Endothelial cell of umbilical vein (primary cell): Measurements from ENCODE around the gene NEBL.

Experiments used
- POLR2A ChIP-seq: IDR thresholded peaks from 2 replicates; pipeline ENCODE4 v1.6.1; 2012; ENCODE audit warnings: low read depth, mild to moderate bottlenecking, control low read depth, low read length
- POLR2AphosphoS5 ChIP-seq: IDR thresholded peaks from 2 replicates; pipeline ENCODE4 v1.6.1; 2012; ENCODE audit warnings: low read depth, mild to moderate bottlenecking, control low read depth, low read length, moderate library complexity; ENCODE audit not compliant: insufficient read depth
- TF ChIP-seq, protein P1 (sequence below), 2 donors: IDR thresholded peaks; 1 replicate in 1 of 2; 2 replicates in 1 of 2; pipeline ENCODE4 v1.5.1; 2011; ENCODE audit warnings: low read length in 2 of 2, mild to moderate bottlenecking in 2 of 2, moderate library complexity in 2 of 2, control low read depth in 1 of 2, inconsistent platforms in 1 of 2, low read depth in 1 of 2; ENCODE audit not compliant: insufficient read depth in 1 of 2; ENCODE audit errors: extremely low read depth in 1 of 2

DNA sequence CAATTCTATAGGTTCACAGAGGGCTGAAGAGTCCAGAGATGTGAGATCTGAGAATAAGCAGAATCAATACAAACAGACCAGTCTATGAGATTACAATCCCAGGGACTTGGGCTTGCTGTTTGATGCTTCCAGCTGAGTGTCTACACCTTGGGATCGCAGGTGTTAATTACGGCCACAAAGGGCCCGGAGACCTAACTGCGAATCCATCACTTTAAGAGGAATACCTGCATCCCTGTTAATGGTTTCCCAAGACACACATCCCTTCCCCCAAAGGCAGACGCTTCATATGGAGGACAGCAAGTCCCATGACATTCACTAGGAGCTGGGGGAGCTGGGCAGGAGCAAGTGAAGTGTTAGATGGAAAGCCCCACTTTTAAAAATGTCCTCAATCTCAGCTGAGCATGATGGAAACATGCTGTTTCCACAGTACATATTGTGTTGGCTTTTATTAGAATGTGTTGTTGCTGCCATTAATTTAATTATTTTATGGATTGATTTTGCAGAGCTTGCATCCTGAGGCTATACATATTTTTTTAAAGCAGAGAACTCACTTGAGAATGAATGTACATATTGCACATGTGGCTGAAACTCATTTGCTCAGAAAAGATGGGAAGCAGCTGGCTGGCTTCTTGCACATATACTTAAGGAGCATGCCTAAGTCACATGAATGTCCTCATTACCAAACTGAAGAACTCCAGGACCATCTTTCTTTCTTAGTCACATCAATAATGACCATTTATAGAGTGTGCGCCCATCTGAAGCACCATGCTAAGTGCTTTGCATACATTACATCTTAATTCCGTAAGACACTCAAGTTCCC, 151.3 kb downstream of the NEBL start:
- TF ChIP-seq POLR2AphosphoS5, result no peak
- TF ChIP-seq, protein P1, sequence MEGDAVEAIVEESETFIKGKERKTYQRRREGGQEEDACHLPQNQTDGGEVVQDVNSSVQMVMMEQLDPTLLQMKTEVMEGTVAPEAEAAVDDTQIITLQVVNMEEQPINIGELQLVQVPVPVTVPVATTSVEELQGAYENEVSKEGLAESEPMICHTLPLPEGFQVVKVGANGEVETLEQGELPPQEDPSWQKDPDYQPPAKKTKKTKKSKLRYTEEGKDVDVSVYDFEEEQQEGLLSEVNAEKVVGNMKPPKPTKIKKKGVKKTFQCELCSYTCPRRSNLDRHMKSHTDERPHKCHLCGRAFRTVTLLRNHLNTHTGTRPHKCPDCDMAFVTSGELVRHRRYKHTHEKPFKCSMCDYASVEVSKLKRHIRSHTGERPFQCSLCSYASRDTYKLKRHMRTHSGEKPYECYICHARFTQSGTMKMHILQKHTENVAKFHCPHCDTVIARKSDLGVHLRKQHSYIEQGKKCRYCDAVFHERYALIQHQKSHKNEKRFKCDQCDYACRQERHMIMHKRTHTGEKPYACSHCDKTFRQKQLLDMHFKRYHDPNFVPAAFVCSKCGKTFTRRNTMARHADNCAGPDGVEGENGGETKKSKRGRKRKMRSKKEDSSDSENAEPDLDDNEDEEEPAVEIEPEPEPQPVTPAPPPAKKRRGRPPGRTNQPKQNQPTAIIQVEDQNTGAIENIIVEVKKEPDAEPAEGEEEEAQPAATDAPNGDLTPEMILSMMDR (IDR thresholded peaks at IDR 0.05; ENCODE audit: extremely low read depth in 1 of 2, insufficient read depth in 1 of 2, low read depth in 1 of 2, low read length in 2 of 2), result no peak
- no peak for TF ChIP-seq POLR2A
